SU-DHL-6 (cell line): Measurements from ENCODE around the gene ATP10A.

Source experiments
- EZH2phosphoT487 ChIP-seq: fragments of 200-600 bp; sonication (generic), shearing (Covaris generic); conservative IDR thresholded peaks from 2 replicates; pipeline ENCODE4 v1.6.1; 2018; ENCODE audit warnings: mild to moderate bottlenecking, antibody characterized with exemption, low read length, moderate library complexity, mixed read lengths
- TF ChIP-seq, protein P1 (sequence below): fragments of 200-600 bp; sonication (generic); IDR thresholded peaks from one replicate; pipeline ENCODE4 v1.5.1; 2017; ENCODE audit warnings: antibody characterized with exemption, mild to moderate bottlenecking, low read length, moderate library complexity; ENCODE audit not compliant: insufficient read depth, poor library complexity, severe bottlenecking

- TF ChIP-seq, protein P1, sequence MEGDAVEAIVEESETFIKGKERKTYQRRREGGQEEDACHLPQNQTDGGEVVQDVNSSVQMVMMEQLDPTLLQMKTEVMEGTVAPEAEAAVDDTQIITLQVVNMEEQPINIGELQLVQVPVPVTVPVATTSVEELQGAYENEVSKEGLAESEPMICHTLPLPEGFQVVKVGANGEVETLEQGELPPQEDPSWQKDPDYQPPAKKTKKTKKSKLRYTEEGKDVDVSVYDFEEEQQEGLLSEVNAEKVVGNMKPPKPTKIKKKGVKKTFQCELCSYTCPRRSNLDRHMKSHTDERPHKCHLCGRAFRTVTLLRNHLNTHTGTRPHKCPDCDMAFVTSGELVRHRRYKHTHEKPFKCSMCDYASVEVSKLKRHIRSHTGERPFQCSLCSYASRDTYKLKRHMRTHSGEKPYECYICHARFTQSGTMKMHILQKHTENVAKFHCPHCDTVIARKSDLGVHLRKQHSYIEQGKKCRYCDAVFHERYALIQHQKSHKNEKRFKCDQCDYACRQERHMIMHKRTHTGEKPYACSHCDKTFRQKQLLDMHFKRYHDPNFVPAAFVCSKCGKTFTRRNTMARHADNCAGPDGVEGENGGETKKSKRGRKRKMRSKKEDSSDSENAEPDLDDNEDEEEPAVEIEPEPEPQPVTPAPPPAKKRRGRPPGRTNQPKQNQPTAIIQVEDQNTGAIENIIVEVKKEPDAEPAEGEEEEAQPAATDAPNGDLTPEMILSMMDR = no peak
- TF ChIP-seq EZH2phosphoT487 = no peak
Measured at GRCh38 chr15:25665913-25666312, 197.2 kb downstream of the ATP10A start.
